H54 (cell line): ENCODE results near the gene MND1.
A peak's percentile ranks its signal among the peaks of the same experiment; 100 is the strongest.

Source experiments
- DNase-seq: peaks from one replicate; pipeline ENCODE4 v3.0.0; 2011; ENCODE audit warnings: low spot score, mixed read lengths; ENCODE audit not compliant: insufficient read length
- FAIRE-seq: peaks from 3 replicates; lab custom pipeline; 2011; peaks lifted over from hg19 to GRCh38; lab: Jason Lieb, UNC
- POLR2A ChIP-seq: IDR thresholded peaks from 2 replicates; pipeline ENCODE4 v1.6.1; 2011; ENCODE audit warnings: low read depth, mild to moderate bottlenecking, low read length

The MND1 gene, protein sequence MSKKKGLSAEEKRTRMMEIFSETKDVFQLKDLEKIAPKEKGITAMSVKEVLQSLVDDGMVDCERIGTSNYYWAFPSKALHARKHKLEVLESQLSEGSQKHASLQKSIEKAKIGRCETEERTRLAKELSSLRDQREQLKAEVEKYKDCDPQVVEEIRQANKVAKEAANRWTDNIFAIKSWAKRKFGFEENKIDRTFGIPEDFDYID

DNA sequence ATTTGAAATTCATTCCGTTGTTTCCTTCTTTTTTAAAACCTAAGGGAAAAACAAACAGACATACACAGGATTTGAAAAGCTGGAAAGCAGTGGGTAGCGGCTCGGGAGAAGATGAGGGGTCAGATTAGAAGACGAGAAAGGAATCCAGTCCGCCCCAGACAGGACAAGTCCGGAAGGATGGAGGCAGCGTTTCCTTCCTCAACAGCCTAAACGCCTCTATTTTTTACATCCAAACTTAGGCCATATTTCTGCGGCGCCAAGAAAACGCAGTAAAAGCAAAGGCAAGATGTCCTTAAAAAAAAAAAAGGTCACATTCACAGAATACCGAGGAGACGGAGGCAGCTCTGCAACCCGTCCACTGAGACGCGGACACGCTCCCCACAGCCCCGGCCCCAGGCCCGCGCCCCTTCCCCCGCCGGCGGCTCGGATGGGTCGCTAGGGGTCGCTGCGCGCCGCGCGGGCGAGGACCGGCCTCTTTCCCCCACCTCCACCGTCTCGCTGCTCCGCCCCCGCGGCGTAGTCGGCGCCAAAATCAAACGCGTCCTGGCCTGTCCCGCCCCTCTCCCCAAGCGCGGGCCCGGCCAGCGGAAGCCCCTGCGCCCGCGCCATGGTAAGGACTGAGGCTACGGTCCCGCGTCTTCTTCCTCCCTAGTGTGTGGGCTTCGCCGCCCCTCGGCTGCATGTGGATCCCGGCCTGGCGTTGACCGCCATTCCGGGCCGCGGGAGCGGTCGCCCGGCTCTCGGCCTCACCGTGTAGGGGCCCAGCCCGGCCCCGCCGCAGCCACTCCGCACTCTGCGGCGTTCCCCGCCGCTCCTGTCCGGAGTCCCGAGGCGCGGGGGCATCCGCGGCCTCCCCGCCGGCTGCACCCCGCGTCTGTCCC lies at the start of gene MND1:
Gene MND1, plus strand, starts transcription at position 558 of the 881 bp plus-strand sequence. Its CDS starts 50 bp downstream, at position 608.
- DNase-seq (peak; percentile 61), FAIRE-seq (no peak)

DNA sequence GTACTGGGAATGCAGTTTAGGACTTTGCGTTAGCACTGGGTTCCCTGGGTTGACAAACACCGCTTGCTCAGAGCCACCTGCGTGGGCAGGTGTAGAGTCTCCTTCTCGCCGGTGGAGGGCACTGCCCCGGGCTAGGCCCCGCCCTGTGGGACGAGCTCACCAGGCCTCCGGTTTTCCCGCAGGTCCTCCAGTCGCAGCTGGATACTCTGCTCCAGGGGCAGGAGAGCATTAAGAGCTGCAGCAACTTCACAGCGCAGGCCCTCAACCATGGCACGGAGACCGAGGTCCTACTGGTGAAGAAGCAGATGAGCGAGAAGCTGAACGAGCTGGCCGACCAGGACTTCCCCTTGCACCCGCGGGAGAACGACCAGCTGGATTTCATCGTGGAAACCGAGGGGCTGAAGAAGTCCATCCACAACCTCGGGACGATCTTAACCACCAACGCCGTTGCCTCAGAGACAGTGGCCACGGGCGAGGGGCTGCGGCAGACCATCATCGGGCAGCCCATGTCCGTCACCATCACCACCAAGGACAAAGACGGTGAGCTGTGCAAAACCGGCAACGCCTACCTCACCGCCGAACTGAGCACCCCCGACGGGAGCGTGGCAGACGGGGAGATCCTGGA lies 49.2 kb upstream of the MND1 start:
- TF ChIP-seq POLR2A: no peak
- DNase-seq (no peak), FAIRE-seq (no peak)

More for the DNA sequence above, at the start of gene MND1:
- TF ChIP-seq POLR2A: peak; percentile 82

DNA sequence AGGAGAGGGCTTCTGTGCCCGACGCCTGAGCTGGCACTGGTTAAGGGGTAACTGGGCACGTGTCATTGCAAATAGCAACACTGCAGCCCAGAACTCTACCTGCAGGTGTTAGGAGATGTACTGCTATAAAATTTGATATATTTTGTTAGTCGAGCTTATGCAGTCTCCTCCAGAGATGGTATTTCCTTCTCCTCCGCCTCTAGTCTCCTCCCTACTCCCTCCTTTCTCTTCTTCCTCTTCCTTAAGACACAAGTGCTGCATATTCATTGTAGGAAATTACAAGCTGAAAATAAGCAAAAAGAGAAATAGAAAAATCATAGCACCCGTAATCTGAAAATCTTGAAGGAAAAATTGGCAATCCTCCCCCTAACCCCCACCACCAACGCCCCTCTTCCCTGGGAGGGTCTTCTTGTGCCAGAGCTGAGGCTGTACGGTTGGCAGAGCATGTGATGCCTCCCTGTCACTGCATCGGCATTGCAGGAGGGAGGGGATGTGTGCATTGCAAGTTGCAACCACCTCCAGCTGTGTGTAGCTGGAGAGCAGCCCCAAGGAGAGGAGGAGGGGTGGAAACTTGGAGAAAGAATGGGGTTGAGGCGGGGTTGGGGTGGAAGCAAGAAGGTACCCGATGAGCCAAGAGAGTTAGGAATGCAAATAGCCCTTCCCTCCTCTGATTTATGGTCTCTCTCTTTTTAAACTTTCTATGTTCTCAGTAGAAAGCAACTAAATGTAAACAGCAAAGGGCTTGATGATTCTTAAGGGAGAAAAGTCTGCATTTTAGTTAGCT lies 48.3 kb upstream of the MND1 start:
- no peak for TF ChIP-seq POLR2A
- FAIRE-seq (no peak), DNase-seq (no peak)

DNA sequence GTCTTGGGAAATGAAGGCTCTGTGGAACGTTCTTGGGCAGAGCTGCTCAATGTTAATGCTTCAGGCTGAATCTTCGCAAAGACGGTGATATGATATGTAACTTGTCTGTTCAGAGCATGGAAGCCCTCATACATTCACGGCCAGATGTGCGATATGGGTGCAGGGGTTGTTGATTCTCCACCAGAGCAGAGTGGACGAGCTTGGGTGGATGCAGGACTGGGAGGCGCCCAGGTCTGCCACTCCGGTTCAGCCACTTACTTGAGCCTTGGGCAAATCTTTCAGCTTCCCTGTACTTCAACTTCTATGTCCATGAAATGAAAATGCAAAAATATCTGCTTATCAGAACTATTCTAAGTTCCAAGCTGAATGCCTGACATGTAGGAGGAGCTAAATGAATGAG lies 47.4 kb upstream of the MND1 start:
- no peak for TF ChIP-seq POLR2A
- no peak for DNase-seq
- FAIRE-seq: no peak

DNA sequence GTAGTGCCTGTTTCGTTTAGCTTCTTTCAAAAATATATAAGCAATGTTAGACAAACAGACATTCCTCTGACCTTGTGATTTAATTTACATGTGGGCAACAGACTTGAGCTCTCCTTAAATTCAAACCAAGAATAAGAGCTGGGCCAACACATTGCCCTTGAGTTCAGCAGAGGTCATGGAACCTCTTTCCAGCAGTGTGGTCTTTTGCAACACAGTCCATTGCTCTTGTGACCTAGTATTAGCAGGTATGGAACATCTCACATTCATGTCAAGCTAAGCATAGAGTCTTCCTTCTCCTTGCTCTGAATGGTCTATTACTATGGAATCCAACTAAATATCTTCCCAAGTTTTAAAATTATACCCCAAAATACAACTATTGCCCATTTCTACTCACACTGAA lies 33.7 kb upstream of the MND1 start:
- TF ChIP-seq POLR2A: no peak

DNA sequence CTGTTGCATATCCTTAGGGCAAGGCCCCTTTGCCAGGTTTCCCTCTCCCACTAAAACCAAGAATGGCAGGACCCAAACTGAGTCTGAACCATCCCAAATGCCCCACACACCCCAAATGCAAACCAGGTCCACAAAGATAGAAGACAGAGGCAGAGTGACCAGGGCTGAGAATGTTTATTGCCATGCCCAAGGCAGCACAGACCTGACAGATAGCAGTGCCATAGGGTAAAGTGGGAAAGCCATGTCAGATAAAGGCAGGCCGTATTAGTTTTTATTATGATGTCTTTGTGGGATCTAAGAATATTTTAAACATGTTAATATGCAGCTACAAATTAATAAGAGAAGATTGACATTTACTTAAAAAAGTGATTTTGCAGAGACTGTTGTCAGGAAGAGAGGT lies 29.6 kb upstream of the MND1 start:
- DNase-seq: no peak
- FAIRE-seq: no peak
- TF ChIP-seq POLR2A: no peak

More for the DNA sequence above, 33.7 kb upstream of the MND1 start:
- no peak for FAIRE-seq
- no peak for DNase-seq

DNA sequence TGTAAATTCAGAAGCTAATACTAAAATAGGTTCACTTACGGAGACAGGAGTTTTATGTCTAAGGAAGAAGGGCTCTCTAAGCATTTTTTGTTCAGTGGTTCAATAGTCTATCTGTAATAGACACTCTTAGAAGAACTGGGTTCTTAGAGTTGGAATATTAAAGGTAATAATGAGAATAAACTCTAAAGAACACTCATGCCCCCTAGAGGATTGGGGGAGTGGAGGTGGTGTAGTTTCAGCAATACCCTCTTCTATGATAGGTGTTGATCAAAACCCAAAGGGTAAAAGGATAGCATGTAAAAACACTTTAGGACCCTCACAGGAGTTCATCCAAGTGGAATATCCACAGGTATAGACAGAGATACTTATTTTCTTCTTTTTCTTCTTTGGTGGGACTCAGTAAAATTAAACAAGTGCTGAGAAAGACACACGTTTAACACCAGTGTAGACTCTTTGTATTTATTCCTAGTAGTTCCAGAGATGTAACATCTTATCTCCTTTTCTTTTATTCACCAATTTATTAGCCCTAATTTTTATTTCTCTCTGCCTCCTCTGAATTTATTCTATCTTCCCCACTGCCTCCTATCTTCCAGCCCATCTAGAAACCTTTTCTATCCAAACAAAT lies 25.7 kb upstream of the MND1 start:
- TF ChIP-seq POLR2A: no peak
- FAIRE-seq (no peak), DNase-seq (no peak)

DNA sequence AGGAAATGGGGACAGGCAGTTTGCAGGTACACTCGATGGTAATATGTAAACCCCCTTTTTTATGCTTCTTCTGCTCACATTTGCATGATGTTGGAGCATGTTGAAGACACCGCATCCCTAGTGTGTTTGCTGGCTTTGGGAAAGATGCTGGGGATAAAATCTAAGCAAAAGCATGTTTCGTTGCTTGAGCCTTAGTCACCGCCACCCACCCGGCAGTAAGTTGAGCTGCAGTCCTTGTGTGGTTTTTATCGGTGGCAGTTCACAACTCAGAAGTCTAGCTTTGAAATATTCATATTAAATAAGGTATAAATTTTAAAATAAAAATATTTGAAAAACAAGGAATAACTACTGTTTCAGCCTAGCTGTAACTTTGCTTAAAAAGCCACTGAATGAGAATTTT lies 21.7 kb upstream of the MND1 start:
- FAIRE-seq (no peak), DNase-seq (no peak)
- TF ChIP-seq POLR2A: no peak

DNA sequence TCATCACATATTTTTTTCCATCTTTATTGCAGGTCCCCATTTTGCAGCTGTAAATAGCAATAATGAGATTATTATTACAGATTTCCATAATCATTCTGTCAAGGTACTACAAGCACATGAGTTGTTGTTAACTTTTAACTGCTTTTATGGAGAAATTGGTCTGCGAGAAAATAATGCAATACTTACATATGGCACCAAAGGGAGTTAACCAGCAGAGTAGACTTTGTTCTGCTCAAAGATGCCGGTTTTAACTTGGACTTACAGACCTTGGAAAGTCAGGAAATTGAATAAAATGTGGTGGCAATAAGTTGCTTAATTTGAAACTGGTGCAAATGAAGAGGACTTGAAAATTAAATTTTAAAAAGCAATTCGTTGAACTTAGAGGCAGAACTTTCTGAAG lies 20.4 kb upstream of the MND1 start:
- TF ChIP-seq POLR2A: no peak
- FAIRE-seq: no peak
- DNase-seq: no peak

DNA sequence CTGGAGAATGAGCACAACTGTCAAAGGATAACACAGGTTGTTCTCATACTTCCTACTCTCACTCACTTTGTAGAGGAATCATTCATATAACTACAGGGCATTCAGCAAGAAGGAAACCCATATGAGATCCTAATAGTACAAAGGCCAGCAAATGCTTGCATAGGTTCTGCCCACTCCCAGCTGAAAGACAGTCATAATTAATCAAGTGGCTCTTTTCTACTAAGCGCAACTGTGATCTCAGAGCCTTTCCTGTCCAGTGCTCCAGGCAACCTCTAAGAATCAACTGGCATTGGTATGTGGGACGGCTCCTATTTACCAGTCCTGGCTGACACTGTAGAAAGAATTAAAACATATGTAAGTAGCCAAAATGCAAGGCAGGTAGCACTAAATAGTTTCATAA lies 18.9 kb upstream of the MND1 start:
- DNase-seq: no peak
- FAIRE-seq: no peak
- no peak for TF ChIP-seq POLR2A

DNA sequence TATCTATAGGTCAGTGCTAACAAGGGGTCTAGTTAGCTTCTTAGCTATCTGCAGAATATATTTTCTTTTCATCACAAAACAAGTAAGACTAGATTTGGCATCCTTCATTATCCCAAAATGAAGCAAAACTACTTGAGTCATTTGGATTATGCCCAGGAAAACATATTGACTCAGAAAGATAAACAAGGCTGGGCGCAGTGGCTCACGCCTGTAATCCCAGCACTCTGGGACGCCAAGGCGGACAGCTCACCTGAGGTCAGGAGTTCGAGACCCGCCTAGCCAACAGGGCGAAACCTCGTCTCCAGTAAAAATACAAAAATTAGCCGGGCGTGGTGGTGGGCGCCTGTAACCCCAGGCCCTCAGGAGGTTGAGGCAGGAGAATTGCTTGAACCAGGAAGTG lies 18.0 kb upstream of the MND1 start:
- FAIRE-seq (no peak), DNase-seq (no peak)
- no peak for TF ChIP-seq POLR2A

DNA sequence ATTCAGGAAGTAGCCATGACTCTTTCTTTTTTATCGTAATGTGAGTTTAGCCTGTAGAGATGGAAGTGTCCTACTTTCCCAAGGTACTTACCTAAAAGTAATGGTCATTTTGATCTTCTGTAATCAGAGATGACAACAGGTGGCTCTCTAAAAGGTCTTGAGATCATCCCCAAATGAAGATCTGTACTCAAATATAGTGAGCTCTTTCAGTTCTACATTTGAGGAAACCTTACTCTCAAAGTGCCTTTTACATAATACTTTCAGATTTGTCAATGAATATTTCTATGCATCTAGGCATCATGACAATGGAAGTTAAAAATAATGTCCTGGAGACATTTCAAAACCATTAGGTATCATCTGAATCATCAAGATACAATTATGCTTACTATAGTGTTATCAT lies 17.2 kb upstream of the MND1 start:
- DNase-seq (no peak), FAIRE-seq (no peak)
- TF ChIP-seq POLR2A: no peak

DNA sequence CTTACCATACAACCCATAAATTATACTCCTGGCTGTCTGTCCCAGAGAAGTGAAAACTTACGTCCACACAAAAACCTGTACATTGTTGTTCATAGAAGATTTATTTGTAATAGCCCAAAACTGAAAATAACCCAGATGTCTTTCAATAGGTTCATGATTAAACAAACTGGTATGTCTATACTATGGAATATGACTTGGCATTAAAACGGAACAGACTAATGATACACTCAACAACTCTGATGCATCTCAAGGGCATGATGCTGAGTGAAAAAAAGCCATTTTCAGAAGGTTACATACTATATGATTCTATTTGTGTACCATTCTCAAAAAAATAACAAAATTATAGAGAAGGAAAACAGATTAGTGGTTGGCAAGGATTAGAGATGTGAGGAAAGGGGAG lies 11.6 kb upstream of the MND1 start:
- DNase-seq (no peak), FAIRE-seq (peak; percentile 82)
- TF ChIP-seq POLR2A: no peak

DNA sequence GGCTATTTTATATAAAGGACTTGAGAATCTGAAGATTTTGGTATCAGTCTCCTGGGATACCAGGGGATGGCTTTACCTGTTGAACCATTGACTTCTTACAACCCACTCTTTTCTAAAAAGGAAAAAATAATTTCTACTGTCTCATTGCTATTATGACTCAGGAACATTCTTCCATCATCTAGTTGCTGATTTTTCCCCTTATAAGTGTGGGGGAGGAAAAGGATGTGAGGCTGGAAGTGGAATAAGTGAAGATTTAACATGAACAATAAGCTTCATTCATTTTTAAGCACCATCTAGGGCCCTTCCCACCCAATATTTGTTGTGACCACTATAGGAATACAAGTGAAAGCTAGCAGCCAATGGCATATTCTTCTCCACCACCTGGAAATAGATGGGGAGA lies 10.6 kb upstream of the MND1 start:
- TF ChIP-seq POLR2A: no peak
- no peak for FAIRE-seq
- DNase-seq: no peak
